H1 (cell line): ENCODE results near the gene HRH2. TPM values are rescaled to one million over a fixed set of nuclear protein-coding genes. Genes with fewer than 3 reads are reported as not detected.

Experiments used
- CTCF ChIA-PET: fragments of 300-600 bp; sonication (Branson Sonifier 250); formaldehyde crosslinking; loops from one replicate; lab custom pipeline; 2021; ENCODE audit not compliant: partially characterized antibody; lab: Charles Lee
- POLR2A ChIA-PET: fragments of 300-600 bp; sonication (Branson Sonifier 250); formaldehyde crosslinking; loops from one replicate; lab custom pipeline; 2021; ENCODE audit warnings: inconsistent platforms; ENCODE audit not compliant: partially characterized antibody; lab: Charles Lee
- DNase-seq, 2 experiments: peaks; one replicate each; pipeline versions ENCODE4 v3.0.0 to v3.0.0-alpha.2; 2010 to 2022; ENCODE audit warnings: low spot score in 2 of 2, low read depth in 1 of 2, mixed read lengths in 1 of 2
- FAIRE-seq: peaks from 2 replicates; lab custom pipeline; 2011; peaks lifted over from hg19 to GRCh38; lab: Jason Lieb, UNC
- H2AFZ ChIP-seq: 2 replicates; pipeline ENCODE4 v1.8.1; 2012; ENCODE audit warnings: low read length, inconsistent platforms
- H2AK5ac ChIP-seq: 2 replicates; pipeline ENCODE4 v1.6.1; 2013; ENCODE audit warnings: low read depth, low read length
- H2BK120ac ChIP-seq: replicated peaks from 2 replicates; pipeline ENCODE3; 2013; ENCODE audit warnings: low read depth, low read length, inconsistent platforms
- H2BK12ac ChIP-seq: 2 replicates; pipeline ENCODE4 v1.6.1; 2013; ENCODE audit warnings: low read depth, low read length
- H2BK15ac ChIP-seq: 2 replicates; pipeline ENCODE4 v1.6.1; 2013; ENCODE audit warnings: low read length
- H2BK20ac ChIP-seq: 2 replicates; pipeline ENCODE4 v1.6.1; 2013; ENCODE audit warnings: low read length
- H2BK5ac ChIP-seq: 2 replicates; pipeline ENCODE4 v1.6.1; 2013; ENCODE audit warnings: low read depth, low read length
- H3K14ac ChIP-seq: 2 replicates; pipeline ENCODE4 v1.6.1; 2013; ENCODE audit warnings: inconsistent platforms; ENCODE audit not compliant: insufficient read length
- H3K18ac ChIP-seq: 2 replicates; pipeline ENCODE4 v1.6.1; 2013; ENCODE audit warnings: low read length; ENCODE audit errors: extremely low read depth
- H3K23ac ChIP-seq: 2 replicates; pipeline ENCODE4 v1.6.1; 2013; ENCODE audit warnings: inconsistent platforms; ENCODE audit not compliant: insufficient read length
- H3K23me2 ChIP-seq: 2 replicates; pipeline ENCODE4 v1.6.1; 2013; ENCODE audit warnings: low read depth, low read length
- H3K27ac ChIP-seq: 2 replicates; pipeline ENCODE4 v1.6.1; 2011; ENCODE audit warnings: low read depth, low read length, inconsistent platforms
- H3K27me3 ChIP-seq, 4 experiments: replicated peaks in 1 of 4; 1 replicate in 1 of 4; 2 replicates in 3 of 4; pipeline versions ENCODE4 v1.6.1 to v1.8.1; 2011 to 2013; ENCODE audit warnings: low read length in 3 of 4, mild to moderate bottlenecking in 3 of 4, inconsistent platforms in 2 of 4, mixed read lengths in 2 of 4, moderate library complexity in 1 of 4; ENCODE audit not compliant: control insufficient read depth in 3 of 4, insufficient read depth in 3 of 4; ENCODE audit errors: extremely low read depth in 1 of 4
- H3K36me3 ChIP-seq, 4 experiments: 2 replicates each; pipeline versions ENCODE4 v1.6.1 to v1.8.1; 2011 to 2013; ENCODE audit warnings: mild to moderate bottlenecking in 4 of 4, low read length in 3 of 4, moderate library complexity in 2 of 4, control low read depth in 1 of 4, inconsistent platforms in 1 of 4; ENCODE audit not compliant: insufficient read depth in 4 of 4, control insufficient read depth in 2 of 4
- H3K4ac ChIP-seq: replicated peaks from 2 replicates; pipeline ENCODE3; 2013; ENCODE audit warnings: low read length, low read depth, mixed read lengths, inconsistent platforms; ENCODE audit not compliant: insufficient read length
- H3K4me1 ChIP-seq, 4 experiments: replicated peaks in 1 of 4; 1 replicate in 1 of 4; 2 replicates in 3 of 4; pipeline versions ENCODE4 v1.6.1 to v1.8.1; 2011 to 2013; ENCODE audit warnings: low read length in 3 of 4, inconsistent platforms in 2 of 4, mixed read lengths in 1 of 4; ENCODE audit not compliant: insufficient read depth in 4 of 4, control insufficient read depth in 3 of 4
- H3K4me2 ChIP-seq, 2 experiments: 2 replicates each; pipeline versions ENCODE4 v1.6.1 to v1.8.1; 2011 to 2013; ENCODE audit warnings: low read depth in 2 of 2, low read length in 2 of 2, control low read depth in 1 of 2, inconsistent platforms in 1 of 2, mild to moderate bottlenecking in 1 of 2; ENCODE audit not compliant: insufficient read depth in 1 of 2
- H3K4me3 ChIP-seq, 4 experiments: fragments of 200-600, 300-600 bp in 1 of 4; sonication (generic), shearing (Covaris generic), sonication (Bioruptor Twin) in 1 of 4; 2 replicates each; pipeline versions ENCODE4 v1.5.1 to v1.8.1; 2011 to 2016; ENCODE audit warnings: low read length in 4 of 4, low read depth in 3 of 4, control low read depth in 2 of 4, inconsistent platforms in 2 of 4, mild to moderate bottlenecking in 2 of 4, mixed read lengths in 1 of 4, moderate library complexity in 1 of 4; ENCODE audit not compliant: insufficient read depth in 2 of 4; ENCODE audit errors: extremely low read depth in 1 of 4
- H3K56ac ChIP-seq: replicated peaks from 2 replicates; pipeline ENCODE3; 2013; ENCODE audit warnings: low read depth, mild to moderate bottlenecking, mixed read lengths, low read length, inconsistent platforms; ENCODE audit not compliant: insufficient read length
- H3K79me1 ChIP-seq: 2 replicates; pipeline ENCODE4 v1.6.1; 2013; ENCODE audit warnings: low read depth, low read length, control low read depth
- H3K79me2 ChIP-seq, 2 experiments: 2 replicates each; pipeline versions ENCODE4 v1.6.1 to v1.8.1; 2012 to 2013; ENCODE audit warnings: low read length in 2 of 2, mild to moderate bottlenecking in 2 of 2, inconsistent platforms in 1 of 2; ENCODE audit not compliant: insufficient read depth in 2 of 2, control insufficient read depth in 1 of 2
- H3K9ac ChIP-seq, 4 experiments: replicated peaks in 1 of 4; 1 replicate in 1 of 4; 2 replicates in 3 of 4; pipeline versions ENCODE4 v1.6.1 to v1.8.1; 2011 to 2013; ENCODE audit warnings: low read depth in 3 of 4, low read length in 3 of 4, control low read depth in 2 of 4, mild to moderate bottlenecking in 2 of 4, moderate library complexity in 2 of 4, inconsistent platforms in 1 of 4; ENCODE audit errors: extremely low read depth in 1 of 4
- H3K9me3 ChIP-seq, 2 experiments: 2 replicates each; pipeline versions ENCODE4 v1.6.1 to v1.8.1; 2012 to 2013; ENCODE audit warnings: mild to moderate bottlenecking in 2 of 2, moderate library complexity in 2 of 2, control low read depth in 1 of 2, inconsistent platforms in 1 of 2, low read depth in 1 of 2, low read length in 1 of 2, mixed read lengths in 1 of 2; ENCODE audit not compliant: insufficient read depth in 2 of 2
- H4K20me1 ChIP-seq, 2 experiments: replicated peaks in 1 of 2; 2 replicates each; pipeline versions ENCODE3 to v1.8.1; 2011 to 2013; ENCODE audit warnings: inconsistent platforms in 2 of 2, low read length in 2 of 2, mild to moderate bottlenecking in 1 of 2; ENCODE audit not compliant: insufficient read depth in 2 of 2, control insufficient read depth in 1 of 2
- H4K5ac ChIP-seq: 2 replicates; pipeline ENCODE4 v1.6.1; 2013; ENCODE audit warnings: low read length, low read depth, mixed read lengths, inconsistent platforms; ENCODE audit not compliant: insufficient read length
- H4K8ac ChIP-seq: 2 replicates; pipeline ENCODE4 v1.8.0; 2013; ENCODE audit warnings: mild to moderate bottlenecking, moderate library complexity, low read length, inconsistent platforms; ENCODE audit not compliant: insufficient read depth; ENCODE audit errors: extremely low read depth
- H4K91ac ChIP-seq: replicated peaks from 2 replicates; pipeline ENCODE3; 2013; ENCODE audit warnings: low read length, mixed read lengths, inconsistent platforms; ENCODE audit not compliant: insufficient read length
- EP300 ChIP-seq, 2 experiments: IDR thresholded peaks; 1 replicate in 1 of 2; 2 replicates in 1 of 2; pipeline ENCODE4 v1.6.1; 2011 to 2012; ENCODE audit warnings: low read depth in 2 of 2, low read length in 2 of 2, mild to moderate bottlenecking in 2 of 2, borderline replicate concordance in 1 of 2, inconsistent platforms in 1 of 2, moderate library complexity in 1 of 2
- KDM5A ChIP-seq: fragments of 200-600 bp; IDR thresholded peaks from 2 replicates; pipeline ENCODE4 v1.7.1; 2012; ENCODE audit warnings: mild to moderate bottlenecking, low read length, inconsistent platforms, mixed read lengths
- RAD21 ChIP-seq, 2 experiments: IDR thresholded peaks in 1 of 2; conservative IDR thresholded peaks in 1 of 2; 2 replicates each; pipeline ENCODE4 v1.6.1; 2011; ENCODE audit warnings: low read depth in 2 of 2, low read length in 2 of 2, improper control_type of control experiment in 1 of 2, inconsistent platforms in 1 of 2, mild to moderate bottlenecking in 1 of 2, moderate library complexity in 1 of 2
- WGBS, 2 experiments: shearing (Covaris generic) in 1 of 2; methylation state at CpG; one replicate each; pipeline versions ENCODE4 v1.1.6 to v1.1.7; 2013 to 2015; ENCODE audit warnings: low lambda C conversion rate in 2 of 2, mixed read lengths in 2 of 2, inconsistent platforms in 1 of 2, low coverage in 1 of 2, missing lambda C conversion rate in 1 of 2; ENCODE audit not compliant: insufficient replicate concordance in 2 of 2, insufficient coverage in 1 of 2, insufficient read length in 1 of 2; ENCODE audit errors: extremely low coverage in 1 of 2, missing lambda C conversion rate in 1 of 2; 5-methylcytosine and 5-hydroxymethylcytosine counted together
- polyA plus RNA-seq, 7 experiments: library from polyadenylated mRNA; depleted of rRNA in 3 of 7; stranded (reverse) in 5 of 7; unstranded in 2 of 7; fragments of >200 nt in 5 of 7; fragments of 200-250 nt in 2 of 7; gene quantifications; 1 replicate in 5 of 7; 2 replicates in 1 of 7; 4 replicates in 1 of 7; pipeline versions ENCODE4 v1.2.1 to v1.2.3, GENCODE V29; 2011 to 2013; ENCODE audit warnings: missing spikeins in 2 of 7, mixed read lengths in 2 of 7
- total RNA-seq: library from RNA; stranded (reverse); fragmentation: NEBNext Ultra II Directional; extraction: Animal tissue kit (Norgen Biotek cat#: 25700); gene quantifications from 2 replicates; pipeline ENCODE4 v1.2.1, GENCODE V29; 2021
- TF ChIP-seq, protein P1 (sequence below), 3 experiments: IDR thresholded peaks; 1 replicate in 2 of 3; 2 replicates in 1 of 3; pipeline versions ENCODE4 v1.5.1 to v1.6.1; 2011; ENCODE audit warnings: low read length in 3 of 3, mild to moderate bottlenecking in 3 of 3, inconsistent platforms in 2 of 3, low read depth in 1 of 3, moderate library complexity in 1 of 3; ENCODE audit not compliant: insufficient read depth in 1 of 3; ENCODE audit errors: control extremely low read depth in 1 of 3

Gene HRH2
- total and polyA plus RNA-seq, 2 of the 8 experiments (the other 6 are each of a cell fraction or from before 2014, with no cell fraction given) = 7.8 to 8.1 TPM

DNA sequence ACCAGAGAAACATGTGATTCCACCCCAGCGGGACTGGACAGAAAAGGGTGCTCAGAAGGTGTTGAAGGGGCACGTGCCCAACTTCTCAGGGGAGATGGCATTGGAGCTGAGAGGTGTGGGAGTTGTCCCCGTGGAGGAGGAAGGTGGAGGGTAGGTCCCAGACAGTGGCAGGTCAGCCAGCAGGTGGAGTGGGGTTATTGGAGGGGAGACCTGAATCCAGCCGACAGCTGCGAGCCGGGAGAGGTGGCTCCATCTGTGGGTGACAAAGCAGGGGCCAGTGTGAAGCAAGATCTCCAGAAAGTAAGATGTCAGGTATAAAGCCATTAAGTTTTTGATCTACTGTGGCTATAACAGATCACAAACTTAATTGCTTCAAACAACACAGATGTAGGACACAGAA lies 75.1 kb downstream of the HRH2 start:
- H3K36me3 ChIP-seq = no peaks in the 10 kb centered on the region
- H3K23ac ChIP-seq = no peak overlapping the region
- no peaks in the 10 kb centered on the region for H4K20me1 ChIP-seq
- no peaks in the 10 kb centered on the region; a peak in 2 of 7 replicates for H3K27me3 ChIP-seq
- no peak overlapping the region for H2AK5ac ChIP-seq
- H2BK5ac ChIP-seq = no peak overlapping the region
- no peaks in the 10 kb centered on the region for H3K79me1 ChIP-seq
- no peak overlapping the region for H2BK120ac ChIP-seq
- no peak overlapping the region for H4K91ac ChIP-seq
- TF ChIP-seq RAD21 (IDR thresholded peaks at IDR 0.05 in 1 of 2, conservative IDR thresholded peaks at IDR 0.05 in 1 of 2; ENCODE audit: low read depth in 2 of 2, low read length in 2 of 2) (peak; percentile 5 to 24; a peak in 2 of 4 replicates), EP300 (IDR thresholded peaks at IDR 0.05; ENCODE audit: borderline replicate concordance in 1 of 2, low read depth in 2 of 2, low read length in 2 of 2) (no peak), KDM5A (no peak)
- TF ChIP-seq, protein P1, sequence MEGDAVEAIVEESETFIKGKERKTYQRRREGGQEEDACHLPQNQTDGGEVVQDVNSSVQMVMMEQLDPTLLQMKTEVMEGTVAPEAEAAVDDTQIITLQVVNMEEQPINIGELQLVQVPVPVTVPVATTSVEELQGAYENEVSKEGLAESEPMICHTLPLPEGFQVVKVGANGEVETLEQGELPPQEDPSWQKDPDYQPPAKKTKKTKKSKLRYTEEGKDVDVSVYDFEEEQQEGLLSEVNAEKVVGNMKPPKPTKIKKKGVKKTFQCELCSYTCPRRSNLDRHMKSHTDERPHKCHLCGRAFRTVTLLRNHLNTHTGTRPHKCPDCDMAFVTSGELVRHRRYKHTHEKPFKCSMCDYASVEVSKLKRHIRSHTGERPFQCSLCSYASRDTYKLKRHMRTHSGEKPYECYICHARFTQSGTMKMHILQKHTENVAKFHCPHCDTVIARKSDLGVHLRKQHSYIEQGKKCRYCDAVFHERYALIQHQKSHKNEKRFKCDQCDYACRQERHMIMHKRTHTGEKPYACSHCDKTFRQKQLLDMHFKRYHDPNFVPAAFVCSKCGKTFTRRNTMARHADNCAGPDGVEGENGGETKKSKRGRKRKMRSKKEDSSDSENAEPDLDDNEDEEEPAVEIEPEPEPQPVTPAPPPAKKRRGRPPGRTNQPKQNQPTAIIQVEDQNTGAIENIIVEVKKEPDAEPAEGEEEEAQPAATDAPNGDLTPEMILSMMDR (IDR thresholded peaks at IDR 0.05; ENCODE audit: control extremely low read depth in 1 of 3, insufficient read depth in 1 of 3, low read depth in 1 of 3, low read length in 3 of 3) = peak in 1 of 3 experiments; percentile 21; a peak in 2 of 4 replicates
- H3K4ac ChIP-seq = no peak overlapping the region
- no peak overlapping the region for H3K18ac ChIP-seq
- H3K4me1 ChIP-seq = peaks cover 0 to 12% (median 7%) of the 10 kb centered on the region in 4 experiments; a peak in 6 of 7 replicates
- H2BK12ac ChIP-seq = no peak overlapping the region
- no peak overlapping the region for H4K5ac ChIP-seq
- FAIRE-seq (no peak), DNase-seq (no peak)
- H2BK20ac ChIP-seq = no peak overlapping the region
- no peak overlapping the region for H2BK15ac ChIP-seq
- H3K14ac ChIP-seq = no peak overlapping the region
- peaks cover 3 to 5% of the 10 kb centered on the region in 2 experiments; a peak in 2 of 4 replicates for H3K9me3 ChIP-seq
- no peak overlapping the region for H4K8ac ChIP-seq
- peaks cover 2% of the 10 kb centered on the region; the same call in 1 of the 2 replicates for H3K23me2 ChIP-seq
- no peak overlapping the region for H3K4me3 ChIP-seq
- H3K56ac ChIP-seq = no peak overlapping the region
- H3K4me2 ChIP-seq = no peak overlapping the region
- H2AFZ ChIP-seq = no peak overlapping the region
- 90% methylated on average over 6 of the region's 6 CpGs; no CpG with 5 or more reads in 1 of the 2 experiments for WGBS, 2 experiments
- CTCF ChIA-PET = interaction anchor here (0.7 to 6.9 kb wide), 11 partner anchors 8 to 248 kb away, joined by 3 to 75 read pairs (median 4); partner anchors contain the start of gene CPLX2
- no peak overlapping the region for H3K9ac ChIP-seq
- no peaks in the 10 kb centered on the region for H3K79me2 ChIP-seq
- no peak overlapping the region for H3K27ac ChIP-seq
- POLR2A ChIA-PET = no interaction called here
